ENCODE results near the gene TMPRSS3.

The TMPRSS3 gene

DNA sequence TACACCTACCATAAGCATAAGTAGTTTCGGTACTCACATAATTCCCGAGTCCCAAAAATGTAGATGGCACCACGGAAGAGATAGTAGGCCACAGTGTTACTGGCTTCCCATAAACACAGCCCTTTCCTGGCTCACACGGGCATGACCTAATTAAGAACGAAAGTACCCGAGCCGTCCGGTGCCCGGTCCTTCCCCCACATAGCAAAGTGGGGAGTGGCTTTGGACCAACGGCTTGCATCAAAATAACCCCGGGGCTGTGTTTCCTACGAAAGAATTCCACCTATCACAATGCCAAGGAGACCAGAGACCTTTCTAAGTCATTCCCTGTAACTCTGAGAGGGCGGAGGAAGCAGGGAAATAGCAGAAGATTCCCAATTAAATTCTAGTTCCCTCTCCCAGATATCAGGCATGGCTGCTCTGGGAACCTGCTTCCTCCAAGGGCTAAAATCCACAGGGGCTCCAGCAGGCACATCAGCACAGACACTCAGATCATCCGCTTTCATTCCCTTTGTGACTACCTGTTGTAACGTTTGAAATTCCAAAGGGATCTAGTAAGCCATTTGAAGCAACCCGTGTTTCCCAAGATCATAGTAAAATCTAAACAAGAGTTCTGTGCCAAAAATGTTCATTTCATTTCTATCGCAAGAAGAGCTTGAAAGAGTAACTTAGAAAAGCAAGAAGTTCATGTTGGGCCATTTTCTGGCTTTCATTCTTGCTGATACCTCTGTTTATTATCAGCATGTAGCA, at the start of gene TMPRSS3:
TMPRSS3 (minus strand) TSS at position 148 of the 747 bp plus-strand sequence. CDS start 635 bp downstream, outside the sequence.
- FAIRE-seq: no peak

DNA sequence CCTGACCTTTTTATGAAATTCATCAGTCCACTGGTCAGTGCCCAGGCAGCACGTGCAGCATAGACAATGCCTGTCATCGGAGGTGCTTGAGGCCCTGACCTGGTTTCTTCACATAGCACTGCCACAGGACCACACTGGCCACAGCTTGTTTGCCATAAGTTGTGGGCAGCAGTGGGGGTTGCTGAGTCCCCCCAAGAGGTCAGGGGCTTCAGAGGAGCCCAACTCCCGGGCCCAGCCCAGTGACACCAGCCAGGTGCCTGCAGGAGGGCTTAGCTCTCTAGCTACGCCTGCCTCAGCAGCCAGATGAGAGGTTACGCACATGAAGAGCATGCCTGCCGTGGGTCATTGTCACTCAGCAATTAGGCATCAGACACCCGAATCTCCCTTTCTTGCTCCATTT, 49.5 kb upstream of the TMPRSS3 start:
- no peak for FAIRE-seq

DNA sequence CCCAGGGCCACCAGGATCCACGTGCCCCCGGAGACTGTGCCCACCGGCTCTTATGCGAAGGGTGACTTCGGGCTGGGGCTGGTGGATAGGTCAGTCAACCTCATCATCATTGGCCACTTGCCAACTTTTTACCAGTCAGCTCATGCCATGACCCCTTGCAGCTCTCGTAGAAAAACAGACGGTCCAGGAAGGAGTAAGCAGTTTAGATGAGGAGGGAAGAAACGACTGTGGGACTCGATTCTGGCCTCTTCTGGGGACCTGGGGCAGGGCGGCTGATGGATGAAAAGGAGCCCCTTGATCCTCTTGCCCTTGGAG, 48.9 kb upstream of the TMPRSS3 start:
- no peak for FAIRE-seq

DNA sequence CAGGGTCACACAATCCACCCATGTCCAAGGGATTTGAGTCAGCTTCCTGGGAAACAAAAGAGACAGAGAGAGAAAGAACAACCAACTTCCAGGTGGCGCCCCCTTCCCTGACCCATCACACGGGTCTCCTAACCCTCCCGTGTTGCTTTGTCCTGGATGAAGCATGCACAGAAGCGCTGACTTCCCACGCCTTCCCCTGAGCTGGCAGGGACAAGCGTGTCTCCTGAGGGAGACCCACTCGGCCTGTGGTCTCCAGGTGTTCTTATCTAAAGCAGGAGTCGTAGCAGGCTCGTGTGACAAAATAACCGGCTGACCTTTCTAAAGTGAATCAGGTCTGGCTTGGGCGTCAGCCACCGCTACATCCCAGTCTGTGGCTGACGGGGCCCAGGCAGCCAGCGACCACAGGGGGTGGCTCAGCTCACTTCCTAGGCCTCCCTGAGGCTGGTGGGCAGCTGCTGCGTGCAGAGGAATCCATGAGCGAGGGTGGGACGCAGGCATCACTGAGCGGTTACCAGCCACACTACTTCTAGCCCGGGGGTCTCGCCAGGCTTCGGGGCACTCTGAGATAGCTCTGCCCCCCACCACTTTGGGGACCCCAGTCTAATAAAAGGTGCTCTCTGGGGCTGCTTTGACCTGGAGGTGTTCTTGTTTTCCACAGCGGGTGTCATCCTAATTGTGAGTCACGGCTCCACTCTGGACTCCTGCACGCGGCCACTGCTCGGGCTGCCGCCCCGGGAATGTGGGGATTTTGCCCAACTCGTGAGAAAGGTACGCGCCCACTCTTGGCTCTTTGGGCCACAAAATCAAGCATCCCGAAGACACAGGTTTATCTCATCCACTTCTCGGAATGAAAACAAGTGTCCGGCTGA, 48.3 kb upstream of the TMPRSS3 start:
- no peak for FAIRE-seq

DNA sequence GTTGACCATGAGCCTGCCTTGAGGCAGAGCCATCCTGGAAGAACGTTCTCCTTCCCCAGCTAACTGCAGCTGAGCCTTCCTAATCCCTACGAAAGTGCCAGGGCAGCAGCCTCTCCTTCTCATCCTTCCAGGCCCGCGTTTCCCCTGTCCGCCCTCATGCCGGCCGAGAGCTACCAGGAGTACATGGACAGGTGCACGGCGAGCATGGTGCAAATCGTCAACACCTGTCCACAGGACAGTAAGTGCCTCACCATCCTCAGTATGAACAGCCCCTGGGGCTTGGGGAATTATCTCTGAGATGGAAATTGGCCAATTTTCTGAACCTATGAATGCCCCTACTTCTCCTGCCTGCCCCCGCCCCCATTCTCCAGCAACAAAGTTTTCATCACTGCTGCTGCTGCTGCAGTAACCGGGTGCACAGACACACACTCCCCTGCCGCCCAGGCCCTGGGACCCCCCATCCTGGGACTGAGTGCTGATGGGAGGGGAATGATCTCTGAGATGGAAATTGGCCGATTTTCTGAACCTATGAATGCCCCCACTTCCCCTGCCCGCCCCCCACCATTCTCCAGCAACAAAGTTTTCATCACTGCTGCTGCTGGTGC, 47.4 kb upstream of the TMPRSS3 start:
- no peak for FAIRE-seq

DNA sequence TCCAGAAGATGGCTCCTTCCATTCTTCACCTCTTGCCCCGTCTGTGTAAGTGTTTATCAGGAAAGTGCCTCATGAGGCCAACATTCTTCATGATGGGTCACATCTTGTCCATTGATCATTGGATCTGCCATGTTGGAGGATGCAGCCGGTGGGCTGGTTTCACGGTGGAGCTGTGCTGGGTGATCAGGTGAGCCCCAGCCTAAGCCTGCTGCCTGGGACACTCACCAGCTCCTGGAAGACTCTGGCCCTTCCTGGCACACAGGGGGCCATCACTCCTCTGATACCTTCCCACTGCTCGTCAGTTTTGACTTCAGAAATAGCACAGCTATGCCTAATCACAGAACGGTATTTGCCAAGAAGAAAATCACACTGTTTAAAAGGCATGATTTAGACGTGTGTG, 46.1 kb upstream of the TMPRSS3 start:
- no peak for FAIRE-seq

DNA sequence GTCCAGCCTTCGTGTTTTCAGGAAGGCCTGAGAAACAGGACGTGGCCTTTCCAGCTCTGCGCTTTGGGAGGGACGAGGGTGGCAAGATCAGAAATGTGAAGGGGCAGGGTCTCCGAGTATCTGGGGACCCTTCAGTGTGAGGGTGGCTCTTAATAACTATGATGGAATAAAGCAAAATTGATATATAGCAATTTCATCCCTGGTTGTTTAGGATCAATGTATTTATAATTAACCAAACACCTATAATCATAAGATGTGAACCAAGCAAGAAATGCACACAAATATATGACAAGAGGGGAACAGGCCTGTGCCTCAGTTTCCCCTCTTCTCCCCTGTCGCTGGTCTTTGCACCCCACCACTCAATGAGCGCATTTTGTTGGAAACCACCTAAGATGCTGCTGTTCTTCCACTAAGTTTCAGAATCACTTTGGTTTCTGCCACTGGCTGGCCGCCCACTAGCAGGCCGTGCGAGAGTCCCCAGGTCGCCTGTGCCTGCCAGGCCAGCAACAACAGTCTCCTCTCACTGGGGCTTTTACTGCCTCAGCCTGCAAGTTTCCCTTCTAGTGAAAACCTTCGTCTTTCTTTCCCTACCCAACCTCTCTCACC, 44.4 kb upstream of the TMPRSS3 start:
- no peak for FAIRE-seq

DNA sequence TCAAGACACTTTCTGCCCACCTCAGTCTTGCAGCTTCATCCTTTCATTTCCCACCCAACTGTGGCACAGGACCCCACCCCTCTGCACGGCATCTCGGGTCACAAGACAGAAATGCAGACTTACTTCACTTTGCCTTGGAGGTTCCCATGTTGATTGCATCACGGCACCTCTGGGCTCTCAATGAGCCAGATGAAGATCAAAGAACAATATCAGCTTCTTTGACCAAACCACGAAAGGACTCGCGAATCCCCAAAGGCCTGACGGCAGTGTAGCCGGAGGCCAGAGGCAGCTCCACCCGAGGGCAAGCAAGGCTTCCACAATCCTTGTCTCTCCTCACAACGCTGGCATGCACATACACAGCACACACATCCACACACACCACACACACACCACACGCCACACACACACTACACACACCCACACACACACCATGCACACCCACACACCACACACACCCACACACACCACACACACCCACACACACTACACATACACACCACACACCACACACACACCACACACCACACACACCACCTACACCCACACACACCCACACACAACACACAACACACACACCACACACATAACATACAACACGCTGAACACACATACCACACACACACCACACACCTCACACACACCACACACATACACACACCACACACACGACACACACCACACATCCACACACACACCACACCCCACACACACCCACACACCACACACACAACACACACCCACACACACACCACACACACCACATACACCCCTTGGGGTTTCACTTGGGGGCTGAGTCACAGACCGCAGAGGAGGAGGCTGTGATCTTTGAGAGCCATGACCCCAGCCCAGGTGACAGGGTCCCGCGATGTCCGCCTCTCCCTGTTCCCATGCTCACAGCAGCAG, 43.7 kb upstream of the TMPRSS3 start:
- FAIRE-seq: no peak

DNA sequence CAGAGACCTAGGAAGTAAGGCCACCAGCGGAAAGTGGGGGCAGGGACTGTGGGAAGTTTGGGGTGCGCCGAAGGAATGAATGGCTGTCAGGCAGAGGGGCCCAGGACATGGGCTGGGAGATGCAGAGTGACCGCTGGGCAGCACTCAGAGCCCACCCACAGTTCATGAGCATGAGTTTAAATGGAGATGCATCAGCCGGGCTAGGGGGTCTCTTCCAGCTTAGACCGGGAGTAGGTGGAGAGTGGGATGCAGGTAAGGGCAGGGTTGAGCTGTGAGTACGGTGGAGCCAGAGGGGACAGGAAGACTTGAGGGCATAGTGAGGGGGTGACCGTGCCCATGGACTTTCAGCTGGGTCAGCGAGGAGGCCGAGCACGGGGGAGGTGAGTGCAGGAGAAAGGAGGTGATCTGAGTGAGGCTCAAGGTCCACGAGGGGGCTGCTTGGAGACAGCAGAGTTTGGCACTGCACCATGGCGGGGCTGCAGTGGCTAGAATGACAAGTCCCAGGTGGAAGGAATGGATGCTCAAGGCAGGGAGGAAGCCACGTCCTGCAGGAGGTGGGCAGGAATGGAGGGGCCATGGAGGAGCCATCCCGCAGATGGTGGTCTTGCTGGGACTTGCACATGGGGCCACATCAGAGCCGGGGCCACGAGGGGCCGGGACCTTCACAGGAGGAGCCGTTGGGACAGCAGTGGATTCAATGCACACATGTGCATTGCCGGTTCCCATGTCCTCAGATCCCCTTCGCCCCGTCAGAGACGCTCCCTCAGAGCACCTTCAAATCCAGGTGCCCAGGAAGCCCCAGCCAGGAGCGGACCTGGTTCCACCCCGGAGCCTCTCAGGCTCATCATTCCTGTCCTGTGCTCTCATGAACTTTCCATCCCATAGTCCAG, 42.7 kb upstream of the TMPRSS3 start:
- no peak for FAIRE-seq

DNA sequence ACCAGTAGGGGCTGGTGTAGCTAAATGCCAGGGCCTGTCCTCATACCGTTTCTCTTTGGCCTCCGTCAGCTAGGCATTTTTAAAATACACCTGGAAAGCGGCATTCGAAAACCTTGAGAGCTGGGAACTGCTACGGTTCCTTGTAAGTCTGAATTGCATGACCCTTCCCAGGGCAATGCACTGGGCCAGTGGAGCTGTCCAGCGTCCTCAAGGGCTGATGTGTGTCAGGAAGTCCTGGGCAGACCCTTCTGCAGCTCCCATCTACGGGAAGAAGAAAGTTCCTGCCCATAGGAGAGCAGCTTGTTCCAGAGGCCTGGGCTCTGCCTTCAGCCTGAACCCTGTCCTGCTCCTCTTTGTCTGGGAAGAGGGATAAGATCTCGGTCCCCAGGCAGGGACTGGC, 41.9 kb upstream of the TMPRSS3 start:
- FAIRE-seq: no peak

DNA sequence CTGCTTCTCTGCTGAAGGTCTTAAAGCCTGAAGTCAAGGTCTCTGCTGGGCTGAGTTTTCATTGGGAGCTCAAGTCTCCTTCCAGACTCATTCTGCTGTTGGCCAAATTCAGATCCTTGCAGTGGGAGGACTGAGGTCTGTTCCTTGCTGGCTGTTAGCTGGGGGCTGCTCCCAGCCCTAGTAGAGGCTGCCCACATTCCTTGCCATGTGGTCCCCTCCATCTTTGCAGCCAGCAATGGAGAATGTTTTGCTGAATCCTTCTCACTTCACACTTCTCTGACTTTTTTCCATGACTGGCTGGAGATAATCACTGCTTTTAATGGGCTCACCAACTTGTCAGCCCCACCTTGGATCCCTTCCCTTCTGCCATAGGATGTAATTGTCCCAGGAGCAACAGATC, 41.1 kb upstream of the TMPRSS3 start:
- no peak for FAIRE-seq

DNA sequence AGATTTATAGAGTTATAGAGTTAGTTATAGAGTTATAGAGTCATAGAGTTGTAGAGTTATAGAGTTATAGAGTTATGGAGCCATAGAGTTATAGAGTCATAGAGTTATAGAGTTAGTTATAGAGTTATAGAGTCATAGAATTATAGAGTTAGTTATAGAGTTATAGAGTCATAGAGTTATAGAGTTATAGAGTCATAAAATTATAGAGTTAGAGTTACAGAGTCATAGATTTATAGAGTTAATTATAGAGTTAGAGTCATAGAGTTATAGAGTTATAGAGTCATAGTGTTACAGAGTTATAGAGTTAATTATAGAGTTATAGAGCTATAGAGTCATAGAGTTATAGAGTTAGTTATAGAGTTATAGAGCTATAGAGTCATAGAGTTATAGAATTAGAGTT, 40.0 kb upstream of the TMPRSS3 start:
- FAIRE-seq: no peak

DNA sequence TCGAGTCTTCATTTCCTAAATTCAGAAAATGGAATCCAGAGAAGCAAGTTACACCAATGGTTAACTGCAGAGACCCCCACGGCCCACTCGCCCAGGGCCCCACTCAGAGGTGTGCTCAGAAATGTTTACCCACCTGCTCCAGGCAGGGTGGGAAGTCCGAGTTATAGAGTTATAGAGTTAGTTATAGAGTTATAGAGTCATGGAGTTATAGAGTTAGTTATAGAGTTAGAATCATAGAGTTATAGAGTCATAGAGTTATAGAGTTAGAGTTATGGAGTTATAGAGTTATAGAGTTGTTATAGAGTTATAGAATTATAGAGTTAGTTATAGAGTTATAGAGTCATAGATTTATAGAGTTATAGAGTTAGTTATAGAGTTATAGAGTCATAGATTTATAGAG, 39.5 kb upstream of the TMPRSS3 start:
- no peak for FAIRE-seq

DNA sequence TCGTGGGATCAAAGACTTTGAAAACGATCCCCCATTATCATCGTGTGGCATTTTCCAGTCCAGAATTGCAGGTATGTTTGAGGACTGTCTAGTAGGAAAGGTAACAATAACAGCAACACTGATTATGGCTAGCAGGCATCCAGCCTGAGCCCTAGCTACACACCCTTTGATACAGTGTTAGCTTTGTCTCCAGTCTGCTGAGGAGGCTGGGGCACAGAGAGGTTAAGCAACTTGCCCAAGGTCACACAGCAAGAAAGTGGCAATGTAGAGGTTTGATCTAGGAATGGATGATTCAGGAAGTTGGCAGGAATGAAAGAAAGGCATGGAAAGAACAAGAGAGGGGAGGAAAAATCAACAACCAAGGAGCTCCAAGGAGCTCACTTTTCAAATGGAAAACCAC, 39.0 kb upstream of the TMPRSS3 start:
- no peak for FAIRE-seq

DNA sequence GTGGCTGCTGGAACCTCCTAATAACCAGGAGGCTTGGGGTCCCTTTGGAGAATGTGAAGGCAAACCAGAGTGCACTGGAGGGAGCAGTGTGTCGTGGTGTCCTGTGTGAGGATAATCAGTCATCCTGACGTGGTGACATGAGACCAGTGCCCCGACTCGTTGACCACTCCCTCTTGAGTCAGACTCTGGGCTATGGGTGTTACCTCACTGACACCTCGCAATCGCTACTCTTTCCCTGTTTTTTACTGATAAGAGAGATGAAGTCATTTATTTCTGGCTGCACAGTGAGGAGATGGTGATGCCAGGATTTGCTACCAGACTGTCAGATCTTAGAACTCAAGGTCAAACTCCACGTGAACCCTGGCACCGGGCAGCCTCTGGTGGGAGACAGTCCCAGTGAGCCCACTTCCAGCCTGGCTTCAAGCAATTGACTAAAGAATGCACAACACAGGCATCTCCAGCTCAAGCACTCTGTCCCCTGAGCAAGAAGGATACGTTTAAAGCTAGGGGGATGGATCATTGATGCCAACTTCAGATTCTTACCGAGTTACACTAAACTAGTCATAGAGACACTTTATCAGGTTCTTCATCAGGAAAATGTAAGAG, 38.2 kb upstream of the TMPRSS3 start:
- FAIRE-seq: no peak

DNA sequence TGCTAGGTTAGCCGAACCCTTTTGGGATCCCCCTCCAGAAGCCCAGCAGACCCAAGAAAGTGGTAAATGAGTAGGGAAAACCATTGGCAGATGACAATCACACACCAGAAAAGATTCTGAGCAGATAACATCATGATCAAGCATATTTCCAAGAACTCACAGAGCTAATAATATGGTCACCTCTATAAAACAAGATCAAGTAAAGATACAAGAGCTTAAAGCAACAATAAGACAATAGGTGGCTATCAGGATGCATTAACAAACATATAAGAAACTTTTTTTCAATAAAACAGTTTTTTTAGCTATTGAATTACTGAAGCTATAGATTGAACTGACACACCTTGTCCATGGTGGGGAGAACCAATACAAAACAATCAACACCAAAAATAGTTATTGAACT, 36.8 kb upstream of the TMPRSS3 start:
- FAIRE-seq: no peak

DNA sequence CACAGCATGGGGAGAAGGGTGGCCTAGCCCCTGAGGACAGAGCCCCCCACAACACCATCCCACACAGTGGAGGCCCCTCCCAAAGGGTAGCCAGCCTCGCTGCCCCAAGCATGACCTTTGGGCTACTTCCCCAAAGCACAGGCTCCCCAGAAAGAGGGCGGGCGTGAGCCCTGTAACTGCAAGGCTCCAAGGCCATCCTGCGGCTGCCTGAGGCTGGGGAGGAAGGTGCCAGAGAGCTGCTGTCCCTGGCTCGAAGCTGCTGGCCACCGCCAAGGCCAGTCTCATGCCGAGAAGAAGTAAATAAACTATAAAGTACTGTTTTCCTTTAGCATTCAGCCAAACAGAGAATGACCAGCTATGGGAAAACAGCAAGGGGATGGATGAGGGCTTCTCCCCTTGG, 35.3 kb upstream of the TMPRSS3 start:
- no peak for FAIRE-seq

DNA sequence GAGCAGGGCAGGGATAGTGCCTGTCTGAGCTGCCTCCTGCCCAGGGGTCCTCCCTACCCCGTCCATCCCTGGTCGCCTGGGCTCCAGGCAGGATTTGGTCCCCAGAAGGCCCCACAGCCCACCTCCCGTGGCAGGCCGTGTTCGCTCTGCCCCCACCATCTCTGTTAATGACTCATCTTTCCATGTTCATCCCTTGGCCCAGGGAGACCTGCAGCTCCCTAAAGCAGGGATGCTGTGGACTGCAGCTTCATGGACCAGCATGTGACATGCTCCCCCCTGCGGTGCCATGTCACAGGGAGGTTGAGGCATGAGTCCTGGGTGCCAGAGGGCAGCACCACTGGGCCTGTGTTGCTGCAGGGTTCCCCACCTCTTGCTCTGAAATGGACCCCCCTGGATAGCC, 34.7 kb upstream of the TMPRSS3 start:
- no peak for FAIRE-seq

DNA sequence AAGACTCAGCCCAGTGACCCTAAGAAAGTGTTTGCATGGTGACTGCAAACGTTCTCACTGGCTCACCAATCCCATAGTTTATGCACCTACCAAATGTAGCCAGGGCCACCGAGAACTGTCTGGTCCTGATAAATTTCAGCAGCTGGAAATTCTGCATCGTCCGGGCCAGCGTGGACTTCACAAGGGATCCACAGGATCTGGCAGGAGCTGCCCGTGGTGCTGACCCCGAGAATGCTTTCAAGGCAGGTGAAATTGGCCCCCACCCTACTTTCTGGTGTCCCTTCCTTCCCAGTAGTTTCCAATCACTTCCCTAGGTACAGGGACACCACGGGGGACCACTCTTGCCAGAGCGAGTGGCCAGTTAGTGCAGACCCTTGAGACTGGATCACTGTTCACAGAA, 34.0 kb upstream of the TMPRSS3 start:
- FAIRE-seq: no peak

DNA sequence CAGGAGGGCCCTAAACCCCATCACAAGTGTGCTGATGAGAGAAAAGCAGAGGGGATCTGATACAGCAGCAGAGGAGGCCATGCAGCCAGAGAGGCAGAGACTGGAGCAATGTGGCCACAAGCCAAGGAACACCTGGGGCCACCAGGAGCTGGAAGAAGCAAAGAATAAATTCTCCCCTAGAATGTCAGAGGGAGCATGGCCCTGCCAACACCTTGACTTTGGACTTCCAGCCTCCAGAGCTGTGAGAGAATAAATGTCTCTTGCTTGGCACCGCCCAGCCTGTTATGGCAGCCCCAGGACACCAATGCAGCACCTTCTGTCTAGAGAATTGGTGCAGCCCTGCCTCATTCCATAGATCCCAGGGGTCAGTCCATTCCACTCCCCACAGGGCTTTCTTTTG, 33.2 kb upstream of the TMPRSS3 start:
- FAIRE-seq: no peak

DNA sequence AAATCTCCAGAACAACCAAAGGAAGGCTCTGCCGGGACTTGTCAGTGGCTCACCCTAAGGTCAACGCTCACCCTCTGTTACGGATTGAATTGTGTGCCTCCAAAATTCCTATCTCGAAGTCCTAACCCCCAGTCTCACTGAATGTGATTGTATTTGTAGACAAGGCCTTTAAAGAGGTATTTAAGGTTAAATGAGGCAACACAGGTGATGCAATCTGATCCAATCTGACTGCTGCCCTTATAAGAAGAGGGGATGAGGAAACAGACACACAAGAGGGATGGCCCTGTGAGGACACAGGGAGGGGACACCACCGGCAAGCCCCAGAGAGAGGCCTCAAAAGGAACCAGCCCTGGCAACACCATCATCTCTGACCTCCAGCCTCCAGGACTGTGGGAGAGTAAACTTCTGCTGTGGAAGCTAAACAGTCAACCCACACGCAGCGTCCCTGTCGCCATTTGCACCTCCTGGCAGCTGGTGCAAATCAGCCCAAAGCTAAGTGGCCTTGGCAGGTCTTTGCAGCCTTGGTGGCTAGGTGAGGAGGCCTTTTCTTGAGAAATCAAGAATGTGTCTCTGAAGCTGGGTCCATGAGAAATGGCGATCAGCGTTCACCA, 32.1 kb upstream of the TMPRSS3 start:
- no peak for FAIRE-seq

All from islet of Langerhans (tissue), 1 donor.